K562 (cell line): ENCODE results near the gene ZNF775. TPM values are rescaled to one million over a fixed set of nuclear protein-coding genes. Genes with fewer than 3 reads are reported as not detected.

Source experiments
- ATAC-seq: fragments of 200-7000 bp; cut with Tn5 transposase; 3 replicates; pipeline ENCODE4 v1.9.1; 2020; ENCODE audit warnings: moderate library complexity
- BruUV-seq: library from RNA; stranded (reverse); fragments of 400-500 nt; replicated peaks from 2 replicates; lab custom pipeline; 2021; lab: Mats Ljungman, UMichigan
- CTCF ChIA-PET: fragments of 300-600 bp; formaldehyde crosslinking; extraction: SDS; loops from one replicate; lab custom pipeline; 2021; ENCODE audit warnings: low intra/inter-chr PET ratio; lab: Yijun Ruan, JAX
- POLR2A ChIA-PET: fragments of 300-600, 350-650 bp; sonication (Branson Sonifier 250); formaldehyde crosslinking; extraction: SDS; loops from one replicate; lab custom pipeline; 2021; ENCODE audit warnings: antibody characterized with exemption, inconsistent platforms; lab: Yijun Ruan, JAX
- DNase-seq, 4 experiments: peaks; one replicate each; pipeline versions ENCODE4 v3.0.0 to v3.0.0-alpha.2; 2011 to 2018; ENCODE audit warnings: low spot score in 3 of 4, mixed read lengths in 3 of 4; ENCODE audit errors: extremely low read depth in 1 of 4
- FAIRE-seq: peaks from 2 replicates; lab custom pipeline; 2011; peaks lifted over from hg19 to GRCh38; lab: Jason Lieb, UNC
- H2AFZ ChIP-seq: 2 replicates; pipeline ENCODE4 v1.6.0; 2011; ENCODE audit warnings: low read depth, low read length, control low read depth, inconsistent platforms
- H3K27ac ChIP-seq: fragments of 200-600 bp; 3 replicates; pipeline ENCODE4 v1.8.0; 2011; ENCODE audit warnings: low read depth, mild to moderate bottlenecking, control low read depth, inconsistent platforms, low read length, moderate library complexity, mixed read lengths; ENCODE audit errors: extremely low read depth
- H3K27me3 ChIP-seq, 2 experiments: fragments of 300-600 bp in 1 of 2; 2 replicates in 1 of 2; 3 replicates in 1 of 2; pipeline versions ENCODE4 v1.6.0 to v1.8.0; 2011; ENCODE audit warnings: inconsistent platforms in 2 of 2, low read length in 2 of 2, mild to moderate bottlenecking in 1 of 2, mixed read lengths in 1 of 2, moderate library complexity in 1 of 2; ENCODE audit not compliant: control insufficient read depth in 2 of 2, insufficient read depth in 2 of 2
- H3K36me3 ChIP-seq: fragments of 300-600 bp; 3 replicates; pipeline ENCODE4 v1.8.0; 2011; ENCODE audit warnings: mild to moderate bottlenecking, low read length, inconsistent platforms; ENCODE audit not compliant: control insufficient read depth, insufficient read depth
- H3K4me1 ChIP-seq, 2 experiments: fragments of 200-600 bp in 1 of 2; replicated peaks in 1 of 2; 2 replicates in 1 of 2; 3 replicates in 1 of 2; pipeline versions ENCODE4 v1.5.1 to v1.8.0; 2011; ENCODE audit warnings: inconsistent platforms in 2 of 2, low read length in 2 of 2, mild to moderate bottlenecking in 1 of 2, mixed read lengths in 1 of 2, moderate library complexity in 1 of 2; ENCODE audit not compliant: control insufficient read depth in 2 of 2, insufficient read depth in 2 of 2
- H3K4me2 ChIP-seq: 2 replicates; pipeline ENCODE4 v1.6.1; 2011; ENCODE audit warnings: low read length, control low read depth, inconsistent platforms, mixed read lengths; ENCODE audit not compliant: insufficient read depth
- H3K4me3 ChIP-seq: fragments of 200-600 bp; sonication (generic), shearing (Covaris generic); 2 replicates; pipeline ENCODE4 v1.5.1; 2016; ENCODE audit warnings: control low read depth, inconsistent platforms
- H3K79me2 ChIP-seq: fragments of 200-600 bp; 3 replicates; pipeline ENCODE4 v1.8.0; 2011; ENCODE audit warnings: low read length, inconsistent platforms; ENCODE audit not compliant: control insufficient read depth, insufficient read depth
- H3K9ac ChIP-seq, 2 experiments: 2 replicates each; pipeline versions ENCODE4 v1.6.0 to v1.6.1; 2011; ENCODE audit warnings: low read depth in 2 of 2, low read length in 2 of 2, control low read depth in 1 of 2, inconsistent platforms in 1 of 2, mild to moderate bottlenecking in 1 of 2, mixed read lengths in 1 of 2; ENCODE audit not compliant: insufficient read depth in 1 of 2
- H3K9me1 ChIP-seq: one replicate; pipeline ENCODE4 v1.6.0; 2011; ENCODE audit warnings: inconsistent platforms, mild to moderate bottlenecking, low read length, moderate library complexity; ENCODE audit not compliant: control insufficient read depth, insufficient read depth
- H3K9me3 ChIP-seq: replicated peaks from 2 replicates; pipeline ENCODE4 v1.5.1; 2011; ENCODE audit warnings: low read depth, low read length, inconsistent platforms; ENCODE audit not compliant: control insufficient read depth, insufficient read depth
- H4K20me1 ChIP-seq: replicated peaks from 2 replicates; pipeline ENCODE4 v1.6.1; 2011; ENCODE audit warnings: low read length, inconsistent platforms, mixed read lengths; ENCODE audit not compliant: control insufficient read depth, insufficient read depth
- CREBBP ChIP-seq: IDR thresholded peaks from one replicate; pipeline ENCODE4 v1.6.1; 2012; ENCODE audit warnings: low read depth, mild to moderate bottlenecking, control low read depth, inconsistent platforms, low read length
- KDM1A ChIP-seq, 2 experiments: fragments of 450-650 bp; IDR thresholded peaks; 2 replicates each; pipeline ENCODE4 v1.6.1; 2016; ENCODE audit warnings: mild to moderate bottlenecking in 2 of 2
- MCM2 ChIP-seq: fragments of 450-650 bp; IDR thresholded peaks from 2 replicates; pipeline ENCODE4 v1.6.1; 2017; ENCODE audit warnings: low read depth, mild to moderate bottlenecking
- MITF ChIP-seq: IDR thresholded peaks from 2 replicates; pipeline ENCODE4 v1.6.1; 2014; ENCODE audit warnings: antibody characterized with exemption
- POLR2G ChIP-seq: fragments of 200-400 bp; formaldehyde crosslinking; IDR thresholded peaks from 2 replicates; pipeline ENCODE4 v1.6.1; 2017; ENCODE audit warnings: low read depth, mild to moderate bottlenecking, antibody characterized with exemption, low read length, moderate library complexity
- ZBTB33 ChIP-seq: sonication (generic); formaldehyde crosslinking; IDR thresholded peaks from 2 replicates; pipeline ENCODE4 v1.8.1; 2023; ENCODE audit warnings: mild to moderate bottlenecking, missing genetic modification reagents
- WGBS: fragments of 100-300 bp; shearing (Covaris generic); methylation state at CpG from one replicate; pipeline ENCODE4 v1.1.6; 2016; ENCODE audit warnings: low coverage, mixed read lengths; ENCODE audit not compliant: insufficient coverage; ENCODE audit errors: missing lambda C conversion rate; 5-methylcytosine and 5-hydroxymethylcytosine counted together
- in situ Hi-C: fragments of 300-500 bp; cut with MboI; formaldehyde crosslinking; loops from 4 replicates; pipeline ENCODE4 v1.15.0; 2018; ENCODE audit warnings: inconsistent platforms, mixed read lengths
- intact Hi-C: fragments of 100-400 bp; cut with micrococcal nuclease; formaldehyde crosslinking; loops from 2 replicates; pipeline ENCODE4 v1.14.2; 2022
- polyA plus RNA-seq, 8 experiments: library from polyadenylated mRNA; depleted of rRNA in 4 of 8; stranded (reverse) in 5 of 8; unstranded in 3 of 8; fragments of >200 nt; fragmentation: Nextera tagmentation in 2 of 8; fragmentation: Illumina TruSeq in 1 of 8; extraction: Ambion mirVana in 2 of 8; extraction: Trizol in 1 of 8; gene quantifications; 2 replicates each; pipeline versions ENCODE4 v1.2.1 to v1.2.3, GENCODE V29; 2011 to 2014; ENCODE audit warnings: inconsistent platforms in 1 of 8, missing spikeins in 1 of 8
- total RNA-seq, 7 experiments: library from RNA; depleted of rRNA in 6 of 7; stranded (reverse); fragments of >200 nt in 6 of 7; fragmentation: Illumina TruSeq in 2 of 7; extraction: Trizol in 2 of 7; gene quantifications; 2 replicates each; pipeline versions ENCODE4 v1.2.1 to v1.2.3, GENCODE V29; 2011 to 2021; ENCODE audit warnings: low replicate concordance in 1 of 7
- TF ChIP-seq, protein P1 (sequence below): sonication (generic); formaldehyde crosslinking; IDR thresholded peaks from 2 replicates; pipeline ENCODE4 v1.9.0; 2022; ENCODE audit warnings: mild to moderate bottlenecking, missing genetic modification reagents
- TF ChIP-seq, protein P2 (sequence below): sonication (generic); formaldehyde crosslinking; IDR thresholded peaks from 2 replicates; pipeline ENCODE4 v1.8.0; 2022; ENCODE audit warnings: mild to moderate bottlenecking, missing genetic modification reagents

Gene ZNF775
- total and polyA plus RNA-seq, 9 of the 15 experiments (the other 6 are each of a cell fraction or from before 2014, with no cell fraction given) = 0.04 to 18.7 (median 4.9) TPM

- TF ChIP-seq MITF (no peak), MCM2 (no peak)
Measured at GRCh38 chr7:150396851-150397260, 17.7 kb downstream of the ZNF775 start (continued).

GRCh38 chr7:150397346-150398107, 18.4 kb downstream of the ZNF775 start:
- H3K36me3 ChIP-seq = peaks cover 38% of the 10 kb centered on the region
- POLR2A ChIA-PET = interaction anchor here (1.4 kb wide), 1 partner anchor 9 kb away, joined by 3 read pairs; no protein-coding TSS in a partner anchor
- BruUV-seq = no TSS peak
- no peak overlapping the region for H3K9ac ChIP-seq
- intact Hi-C loops = no loop called here
- H3K9me1 ChIP-seq = peaks cover 8% of the 10 kb centered on the region
- no peak for FAIRE-seq
- H3K4me1 ChIP-seq = peaks cover 32 to 35% of the 10 kb centered on the region in 2 experiments
- no peaks in the 10 kb centered on the region for H4K20me1 ChIP-seq
- in situ Hi-C loops = no loop called here
- DNase-seq = no peak
- WGBS = 97% methylated on average over 53 of the region's 91 CpGs
- TF ChIP-seq, protein P1, sequence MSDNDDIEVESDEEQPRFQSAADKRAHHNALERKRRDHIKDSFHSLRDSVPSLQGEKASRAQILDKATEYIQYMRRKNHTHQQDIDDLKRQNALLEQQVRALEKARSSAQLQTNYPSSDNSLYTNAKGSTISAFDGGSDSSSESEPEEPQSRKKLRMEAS (CRISPR knock-in tag) = no peak
- TF ChIP-seq, protein P2, sequence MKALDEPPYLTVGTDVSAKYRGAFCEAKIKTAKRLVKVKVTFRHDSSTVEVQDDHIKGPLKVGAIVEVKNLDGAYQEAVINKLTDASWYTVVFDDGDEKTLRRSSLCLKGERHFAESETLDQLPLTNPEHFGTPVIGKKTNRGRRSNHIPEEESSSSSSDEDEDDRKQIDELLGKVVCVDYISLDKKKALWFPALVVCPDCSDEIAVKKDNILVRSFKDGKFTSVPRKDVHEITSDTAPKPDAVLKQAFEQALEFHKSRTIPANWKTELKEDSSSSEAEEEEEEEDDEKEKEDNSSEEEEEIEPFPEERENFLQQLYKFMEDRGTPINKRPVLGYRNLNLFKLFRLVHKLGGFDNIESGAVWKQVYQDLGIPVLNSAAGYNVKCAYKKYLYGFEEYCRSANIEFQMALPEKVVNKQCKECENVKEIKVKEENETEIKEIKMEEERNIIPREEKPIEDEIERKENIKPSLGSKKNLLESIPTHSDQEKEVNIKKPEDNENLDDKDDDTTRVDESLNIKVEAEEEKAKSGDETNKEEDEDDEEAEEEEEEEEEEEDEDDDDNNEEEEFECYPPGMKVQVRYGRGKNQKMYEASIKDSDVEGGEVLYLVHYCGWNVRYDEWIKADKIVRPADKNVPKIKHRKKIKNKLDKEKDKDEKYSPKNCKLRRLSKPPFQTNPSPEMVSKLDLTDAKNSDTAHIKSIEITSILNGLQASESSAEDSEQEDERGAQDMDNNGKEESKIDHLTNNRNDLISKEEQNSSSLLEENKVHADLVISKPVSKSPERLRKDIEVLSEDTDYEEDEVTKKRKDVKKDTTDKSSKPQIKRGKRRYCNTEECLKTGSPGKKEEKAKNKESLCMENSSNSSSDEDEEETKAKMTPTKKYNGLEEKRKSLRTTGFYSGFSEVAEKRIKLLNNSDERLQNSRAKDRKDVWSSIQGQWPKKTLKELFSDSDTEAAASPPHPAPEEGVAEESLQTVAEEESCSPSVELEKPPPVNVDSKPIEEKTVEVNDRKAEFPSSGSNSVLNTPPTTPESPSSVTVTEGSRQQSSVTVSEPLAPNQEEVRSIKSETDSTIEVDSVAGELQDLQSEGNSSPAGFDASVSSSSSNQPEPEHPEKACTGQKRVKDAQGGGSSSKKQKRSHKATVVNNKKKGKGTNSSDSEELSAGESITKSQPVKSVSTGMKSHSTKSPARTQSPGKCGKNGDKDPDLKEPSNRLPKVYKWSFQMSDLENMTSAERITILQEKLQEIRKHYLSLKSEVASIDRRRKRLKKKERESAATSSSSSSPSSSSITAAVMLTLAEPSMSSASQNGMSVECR (CRISPR knock-in tag) = 0 out of 2 replicates have a peak, but pooled peaks have one; percentile 28
- TF ChIP-seq KDM1A (IDR thresholded peaks at IDR 0.05) = no peak
- TF ChIP-seq CREBBP = no peak
- peak; percentile 96 for TF ChIP-seq ZBTB33 (CRISPR knock-in tag)
- TF ChIP-seq POLR2G = 0 out of 2 replicates have a peak, but pooled peaks have one; percentile 9
- H3K4me2 ChIP-seq = no peak overlapping the region
- H3K9me3 ChIP-seq = no peaks in the 10 kb centered on the region
- no peak for ATAC-seq
- no peaks in the 10 kb centered on the region; the same call in 2 of the 3 replicates for H3K79me2 ChIP-seq
- CTCF ChIA-PET = no interaction called here
- no peak overlapping the region for H2AFZ ChIP-seq
- no peak overlapping the region for H3K27ac ChIP-seq
- no peaks in the 10 kb centered on the region for H3K27me3 ChIP-seq
- no peak overlapping the region for H3K4me3 ChIP-seq
